Common myeloid progenitor, CD34-positive (primary cell): ENCODE measurements around the gene DOCK4.
"Not testable (repeated sequence)": the region's sequence is repeated elsewhere in the genome, so short reads cannot be mapped to it uniquely, and the experiment has no call there.

Experiments used
- CTCF ChIA-PET: fragments of 350-600 bp; sonication (Branson Sonifier 250); formaldehyde crosslinking; loops from one replicate; lab custom pipeline; 2021; ENCODE audit warnings: antibody characterized with exemption; lab: Charles Lee
- POLR2A ChIA-PET: fragments of 350-600 bp; sonication (Branson Sonifier 250); formaldehyde crosslinking; loops from one replicate; lab custom pipeline; 2021; ENCODE audit warnings: antibody characterized with exemption; lab: Charles Lee
- DNase-seq, 3 donors: peaks; one replicate each; pipeline versions ENCODE4 v3.0.0 to v3.0.0-alpha.2; 2013
- H3K27ac ChIP-seq, 2 experiments: 1 replicate in 1 of 2; 2 replicates in 1 of 2; pipeline ENCODE4 v1.7.0; 2013; ENCODE audit warnings: inconsistent platforms in 2 of 2, low read length in 2 of 2, mild to moderate bottlenecking in 2 of 2, low read depth in 1 of 2, moderate library complexity in 1 of 2; ENCODE audit not compliant: severe bottlenecking in 2 of 2, insufficient read depth in 1 of 2, poor library complexity in 1 of 2
- H3K27me3 ChIP-seq, 5 experiments: replicated peaks in 2 of 5; 1 replicate in 3 of 5; 2 replicates in 2 of 5; pipeline versions ENCODE4 v1.6.1 to v1.7.0; 2013; ENCODE audit warnings: low read length in 4 of 5, mild to moderate bottlenecking in 2 of 5, moderate library complexity in 2 of 5, inconsistent platforms in 1 of 5; ENCODE audit not compliant: insufficient read depth in 5 of 5, control insufficient read depth in 4 of 5
- H3K36me3 ChIP-seq, 4 experiments: 1 replicate in 2 of 4; 2 replicates in 2 of 4; pipeline versions ENCODE4 v1.6.1 to v1.7.0; 2013; ENCODE audit warnings: low read length in 3 of 4, control low read depth in 1 of 4, mild to moderate bottlenecking in 1 of 4; ENCODE audit not compliant: control insufficient read depth in 4 of 4, insufficient read depth in 4 of 4
- H3K4me1 ChIP-seq, 4 experiments: 1 replicate in 3 of 4; 2 replicates in 1 of 4; pipeline versions ENCODE4 v1.6.1 to v1.7.1; 2013; ENCODE audit warnings: low read length in 3 of 4, mild to moderate bottlenecking in 3 of 4, control low read depth in 1 of 4, inconsistent platforms in 1 of 4, moderate library complexity in 1 of 4; ENCODE audit not compliant: control insufficient read depth in 4 of 4, insufficient read depth in 4 of 4; ENCODE audit errors: control extremely low read depth in 1 of 4
- H3K4me3 ChIP-seq, 7 experiments: 1 replicate in 4 of 7; 2 replicates in 3 of 7; pipeline versions ENCODE4 v1.5.1 to v1.7.0; 2013; ENCODE audit warnings: mild to moderate bottlenecking in 7 of 7, low read length in 6 of 7, moderate library complexity in 6 of 7, inconsistent platforms in 2 of 7, low read depth in 2 of 7, control low read depth in 1 of 7; ENCODE audit not compliant: insufficient read depth in 4 of 7, control insufficient read depth in 1 of 7; ENCODE audit errors: extremely low read depth in 1 of 7
- H3K9me3 ChIP-seq, 5 experiments: 1 replicate in 4 of 5; 2 replicates in 1 of 5; pipeline versions ENCODE4 v1.6.1 to v1.7.1; 2013; ENCODE audit warnings: low read length in 4 of 5, mild to moderate bottlenecking in 2 of 5, inconsistent platforms in 1 of 5, low read depth in 1 of 5, moderate library complexity in 1 of 5; ENCODE audit not compliant: control insufficient read depth in 4 of 5, insufficient read depth in 2 of 5; ENCODE audit errors: control extremely low read depth in 1 of 5
- WGBS: methylation state at CpG from one replicate; pipeline ENCODE4 v1.1.5; 2013; ENCODE audit not compliant: insufficient coverage; 5-methylcytosine and 5-hydroxymethylcytosine counted together

DOCK4 gene

GRCh38 chr7:111911166-111911961 lies 294.8 kb downstream of the DOCK4 start:
- Histone ChIP-seq H3K9me3 (no peaks in the 10 kb centered on the region), H3K27me3 (no peaks in the 10 kb centered on the region), H3K27ac (no peak overlapping the region), H3K4me3 (no peak overlapping the region), H3K36me3 (no peaks in the 10 kb centered on the region), H3K4me1 (no peaks in the 10 kb centered on the region)
- POLR2A ChIA-PET: no interaction called here
- no peak for DNase-seq
- CTCF ChIA-PET: interaction anchor here (0.6 to 1.0 kb wide), 2 partner anchors 58 to 413 kb away, joined by 3 read pairs; no protein-coding TSS in a partner anchor
- 41% methylated on average over 4 of the region's 5 CpGs for WGBS

- no peak for DNase-seq
- no peaks in the 10 kb centered on the region for H3K9me3 ChIP-seq
- H3K27me3 ChIP-seq: no peaks in the 10 kb centered on the region
- H3K4me3 ChIP-seq: no peak overlapping the region
- H3K36me3 ChIP-seq: no peaks in the 10 kb centered on the region
- no peaks in the 10 kb centered on the region for H3K4me1 ChIP-seq
- POLR2A ChIA-PET: no interaction called here
- CTCF ChIA-PET: no interaction called here
- no peak overlapping the region for H3K27ac ChIP-seq
- WGBS: 91% methylated on average over 3 of the region's 5 CpGs
These were observed 295.5 kb downstream of the DOCK4 start for GRCh38 chr7:111910656-111911055.

GRCh38 chr7:111908673-111909072 lies 297.5 kb downstream of the DOCK4 start:
- H3K4me1 ChIP-seq, H3K27ac ChIP-seq, POLR2A ChIA-PET, H3K27me3 ChIP-seq, H3K4me3 ChIP-seq, DNase-seq, H3K9me3 ChIP-seq, H3K36me3 ChIP-seq, CTCF ChIA-PET: not testable (repeated sequence)
- no CpG with 5 or more reads among the region's 3 CpGs for WGBS

- ChIA-PET POLR2A (no interaction called here), CTCF (no interaction called here)
These were observed 302.4 kb downstream of the DOCK4 start for GRCh38 chr7:111903797-111904196.

DNA sequence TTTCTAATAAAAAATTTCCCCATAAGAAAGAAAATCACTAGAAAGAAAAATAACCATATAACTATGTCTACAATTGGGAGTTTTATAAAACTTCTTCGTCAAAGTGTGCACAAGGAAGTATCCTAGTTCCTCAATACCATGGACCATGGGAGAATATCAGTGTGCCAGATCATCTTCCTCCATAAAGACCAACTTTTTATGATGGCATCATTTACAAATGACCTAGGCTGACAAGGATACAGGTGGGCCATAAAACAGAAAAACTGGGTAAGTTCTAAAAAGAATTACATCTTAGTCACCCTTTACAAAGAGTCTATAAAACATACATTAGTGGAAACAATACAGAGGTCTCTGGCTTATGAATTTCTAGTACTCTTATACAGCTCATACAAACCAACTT lies 303.2 kb downstream of the DOCK4 start:
- WGBS: no CpG with 5 or more reads among the region's 1 CpG
- Histone ChIP-seq H3K27me3 (no peaks in the 10 kb centered on the region), H3K4me3 (no peak overlapping the region), H3K27ac (no peak overlapping the region), H3K36me3 (no peaks in the 10 kb centered on the region), H3K4me1 (no peaks in the 10 kb centered on the region), H3K9me3 (no peaks in the 10 kb centered on the region)
- DNase-seq: no peak
- ChIA-PET CTCF (no interaction called here), POLR2A (no interaction called here)

More at GRCh38 chr7:111903797-111904196, 302.4 kb downstream of the DOCK4 start:
- H3K4me3 ChIP-seq: no peak overlapping the region
- no peak overlapping the region for H3K27ac ChIP-seq
- no peaks in the 10 kb centered on the region for H3K36me3 ChIP-seq
- no peak for DNase-seq
- no peaks in the 10 kb centered on the region for H3K4me1 ChIP-seq
- 94% methylated on average over 2 of the region's 2 CpGs for WGBS
- no peaks in the 10 kb centered on the region for H3K27me3 ChIP-seq
- H3K9me3 ChIP-seq: no peaks in the 10 kb centered on the region

DNA sequence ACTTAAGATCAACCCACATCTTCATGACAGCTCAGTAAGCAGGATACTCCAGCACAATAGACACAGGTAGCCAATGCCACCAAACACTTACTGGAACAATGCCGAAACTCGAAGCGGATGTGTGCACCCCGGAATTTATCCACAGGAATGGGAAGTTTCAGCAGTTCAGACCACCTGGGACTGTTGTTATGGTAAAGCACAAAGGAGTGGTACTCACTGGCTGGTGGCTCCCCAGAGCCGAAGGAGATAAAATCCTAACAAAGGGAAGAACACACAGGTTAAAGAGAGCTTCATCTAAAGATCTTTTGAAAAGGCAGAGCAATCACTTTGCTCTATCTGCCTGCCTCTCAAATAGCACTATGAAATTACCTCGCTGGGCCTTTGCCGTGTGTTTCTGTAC lies 305.9 kb downstream of the DOCK4 start:
- Histone ChIP-seq H3K4me3 (no peak overlapping the region), H3K4me1 (no peaks in the 10 kb centered on the region), H3K36me3 (no peaks in the 10 kb centered on the region), H3K27me3 (no peaks in the 10 kb centered on the region), H3K9me3 (no peaks in the 10 kb centered on the region), H3K27ac (no peak overlapping the region)
- 98% methylated on average over 6 of the region's 7 CpGs for WGBS
- CTCF ChIA-PET: no interaction called here
- no peak for DNase-seq
- POLR2A ChIA-PET: no interaction called here

DNA sequence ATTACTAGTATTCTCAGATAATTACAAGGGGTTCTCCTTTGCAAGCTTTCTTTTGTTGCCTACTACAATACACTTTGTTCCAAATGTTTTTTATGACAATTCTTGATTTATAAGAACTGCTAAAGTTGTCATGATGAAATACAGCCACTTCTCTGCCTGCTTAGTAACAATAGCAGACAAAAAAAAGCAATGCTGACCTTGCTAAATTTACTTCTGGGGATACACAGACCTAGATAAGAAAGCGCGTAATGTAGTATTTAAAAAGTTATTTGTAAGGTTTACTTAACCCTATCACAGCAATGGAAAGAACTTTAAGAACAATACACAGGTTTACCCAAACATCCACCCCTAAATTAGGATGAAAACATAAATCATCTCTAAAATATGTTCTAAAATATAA lies 311.1 kb downstream of the DOCK4 start:
- Histone ChIP-seq H3K4me1 (no peaks in the 10 kb centered on the region), H3K36me3 (no peaks in the 10 kb centered on the region), H3K27me3 (no peaks in the 10 kb centered on the region), H3K4me3 (no peak overlapping the region), H3K9me3 (no peaks in the 10 kb centered on the region), H3K27ac (no peak overlapping the region)
- CTCF ChIA-PET: no interaction called here
- no CpG with 5 or more reads among the region's 2 CpGs for whole genome bisulfite sequencing
- POLR2A ChIA-PET: no interaction called here
- DNase-seq: no peak
